Endothelial cell (in vitro differentiated cells): ENCODE measurements around the gene OPA3. TPM values are rescaled to one million over a fixed set of nuclear protein-coding genes. Genes with fewer than 3 reads are reported as not detected.

Experiments
- DNase-seq: peaks from one replicate; pipeline ENCODE4 v3.0.0; 2021; ENCODE audit warnings: low spot score
- H3K27ac Mint-ChIP-seq: one replicate; pipeline ENCODE4 v1.8.0; 2021; ENCODE audit warnings: mixed read lengths, inconsistent platforms; ENCODE audit not compliant: unreplicated experiment
- H3K27me3 Mint-ChIP-seq: one replicate; pipeline ENCODE4 v1.8.0; 2021; ENCODE audit warnings: mild to moderate bottlenecking, moderate library complexity, mixed read lengths, inconsistent platforms; ENCODE audit not compliant: unreplicated experiment
- H3K36me3 Mint-ChIP-seq: one replicate; pipeline ENCODE4 v1.8.0; 2021; ENCODE audit warnings: mild to moderate bottlenecking, low read depth, mixed read lengths, inconsistent platforms; ENCODE audit not compliant: unreplicated experiment
- H3K4me1 Mint-ChIP-seq: one replicate; pipeline ENCODE4 v1.8.0; 2021; ENCODE audit warnings: mild to moderate bottlenecking, mixed read lengths, inconsistent platforms; ENCODE audit not compliant: unreplicated experiment
- H3K4me3 Mint-ChIP-seq: one replicate; pipeline ENCODE4 v1.8.0; 2021; ENCODE audit warnings: mild to moderate bottlenecking, mixed read lengths, inconsistent platforms; ENCODE audit not compliant: unreplicated experiment
- H3K9me3 Mint-ChIP-seq: one replicate; pipeline ENCODE4 v1.8.0; 2021; ENCODE audit warnings: mixed read lengths, inconsistent platforms; ENCODE audit not compliant: unreplicated experiment
- CTCF ChIP-seq: fragments of 200-600 bp; sonication (generic); IDR thresholded peaks from one replicate; pipeline ENCODE4 v1.5.0; 2021; ENCODE audit warnings: antibody characterized with exemption; ENCODE audit not compliant: unreplicated experiment
- total RNA-seq: library from RNA; stranded (reverse); fragmentation: NEBNext Ultra II Directional; extraction: Animal tissue kit (Norgen Biotek cat#: 25700); gene quantifications from one replicate; pipeline ENCODE4 v1.2.1, GENCODE V29; 2021; ENCODE audit not compliant: unreplicated experiment

OPA3 gene
- total RNA-seq, 1 donor from 2014 or later: 13.4 TPM

- peak overlapping the region; percentile 100 for H3K4me3 Mint-ChIP-seq
- H3K9me3 Mint-ChIP-seq: no peaks in the 10 kb centered on the region
- H3K27ac Mint-ChIP-seq: peak overlapping the region; percentile 96
- peak; percentile 36 for DNase-seq
- no peak for TF ChIP-seq CTCF
- peaks cover 17% of the 10 kb centered on the region for H3K27me3 Mint-ChIP-seq
- peaks cover 59% of the 10 kb centered on the region for H3K4me1 Mint-ChIP-seq
- H3K36me3 Mint-ChIP-seq: peaks cover 7% of the 10 kb centered on the region
Observed at GRCh38 chr19:45601115-45601514, 16.5 kb upstream of the OPA3 start.

- H3K27me3 Mint-ChIP-seq: peaks cover 14% of the 10 kb centered on the region
Observed at GRCh38 chr19:45600340-45600885, 15.8 kb upstream of the OPA3 start.

DNA sequence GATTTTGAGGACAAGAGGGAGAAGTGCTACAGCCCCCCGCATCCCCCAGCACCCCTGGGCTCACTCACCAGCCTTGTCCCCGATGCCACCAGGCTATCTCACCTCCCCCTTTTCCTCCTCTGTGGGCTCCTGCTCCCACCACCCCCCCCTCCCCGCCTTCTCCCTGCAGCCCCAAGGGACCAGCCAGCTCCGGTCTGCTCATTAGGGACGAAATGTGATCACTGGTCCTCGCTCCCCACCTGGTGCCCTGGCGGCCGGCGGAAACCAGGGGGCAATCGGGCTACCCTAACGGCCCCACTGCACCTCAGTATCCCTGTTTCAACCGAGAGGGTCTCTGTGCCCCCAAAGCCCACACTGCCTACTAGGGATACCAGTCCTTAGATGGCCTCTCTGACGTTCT, 14.7 kb upstream of the OPA3 start:
- peak overlapping the region; percentile 100 for H3K4me3 Mint-ChIP-seq
- no peak for DNase-seq
- peaks cover 14% of the 10 kb centered on the region for H3K27me3 Mint-ChIP-seq
- H3K9me3 Mint-ChIP-seq: no peaks in the 10 kb centered on the region
- peaks cover 7% of the 10 kb centered on the region for H3K36me3 Mint-ChIP-seq
- peaks cover 62% of the 10 kb centered on the region for H3K4me1 Mint-ChIP-seq
- peak overlapping the region; percentile 44 for H3K27ac Mint-ChIP-seq
- no peak for TF ChIP-seq CTCF

More at GRCh38 chr19:45600340-45600885, 15.8 kb upstream of the OPA3 start:
- TF ChIP-seq CTCF: no peak
- Mint-ChIP-seq H3K4me3 (peak overlapping the region; percentile 100), H3K27ac (peak overlapping the region; percentile 57), H3K9me3 (no peaks in the 10 kb centered on the region), H3K4me1 (peaks cover 62% of the 10 kb centered on the region), H3K36me3 (peaks cover 7% of the 10 kb centered on the region)
- DNase-seq: no peak

GRCh38 chr19:45598267-45599001, 13.8 kb upstream of the OPA3 start:
- peak; percentile 35 for DNase-seq
- peaks cover 7% of the 10 kb centered on the region for H3K36me3 Mint-ChIP-seq
- peak overlapping the region; percentile 68 for H3K27ac Mint-ChIP-seq
- peaks cover 13% of the 10 kb centered on the region for H3K27me3 Mint-ChIP-seq
- TF ChIP-seq CTCF: no peak
- no peaks in the 10 kb centered on the region for H3K9me3 Mint-ChIP-seq
- peaks cover 62% of the 10 kb centered on the region for H3K4me1 Mint-ChIP-seq
- peak overlapping the region; percentile 48 for H3K4me3 Mint-ChIP-seq
